CD14-positive monocyte (primary cell): ENCODE results near the gene SHISAL1. TPM values are rescaled to one million over a fixed set of nuclear protein-coding genes. Genes with fewer than 3 reads are reported as not detected.

Experiments
- DNase-seq, 3 donors: peaks; one replicate each; pipeline ENCODE4 v3.0.0-alpha.2; 2011 to 2022
- H2AFZ ChIP-seq: 2 replicates; pipeline ENCODE4 v1.6.0; 2012; ENCODE audit warnings: mild to moderate bottlenecking, low read depth, low read length, inconsistent platforms; ENCODE audit not compliant: insufficient read depth, poor library complexity, severe bottlenecking
- H3K27ac ChIP-seq, 2 donors: 1 replicate in 1 of 2; 2 replicates in 1 of 2; pipeline ENCODE4 v1.5.1; 2012 to 2013; ENCODE audit warnings: low read length in 2 of 2, control low read depth in 1 of 2, inconsistent platforms in 1 of 2, low read depth in 1 of 2, mild to moderate bottlenecking in 1 of 2
- H3K27me3 ChIP-seq, 2 donors: one replicate each; pipeline versions ENCODE4 v1.6.0 to v1.6.1; 2011 to 2013; ENCODE audit warnings: low read length in 2 of 2; ENCODE audit not compliant: control insufficient read depth in 2 of 2, insufficient read depth in 2 of 2
- H3K36me3 ChIP-seq, 2 donors: replicated peaks in 1 of 2; 1 replicate in 1 of 2; 2 replicates in 1 of 2; pipeline versions ENCODE4 v1.5.1 to v1.6.1; 2012 to 2013; ENCODE audit warnings: low read length in 2 of 2, control low read depth in 1 of 2, inconsistent platforms in 1 of 2, mild to moderate bottlenecking in 1 of 2; ENCODE audit not compliant: insufficient read depth in 2 of 2, control insufficient read depth in 1 of 2
- H3K4me1 ChIP-seq, 2 donors: 1 replicate in 1 of 2; 2 replicates in 1 of 2; pipeline versions ENCODE4 v1.5.1 to v1.6.1; 2012 to 2013; ENCODE audit warnings: low read length in 2 of 2, control low read depth in 1 of 2, inconsistent platforms in 1 of 2, mild to moderate bottlenecking in 1 of 2, moderate library complexity in 1 of 2; ENCODE audit not compliant: insufficient read depth in 2 of 2, control insufficient read depth in 1 of 2
- H3K4me2 ChIP-seq: replicated peaks from 2 replicates; pipeline ENCODE3; 2012; ENCODE audit warnings: low read length, moderate library complexity, mild to moderate bottlenecking; ENCODE audit not compliant: poor library complexity, severe bottlenecking; ENCODE audit errors: extremely low read depth
- H3K4me3 ChIP-seq, 3 experiments: fragments of 200-600 bp in 1 of 3; sonication (generic) in 1 of 3; replicated peaks in 1 of 3; 1 replicate in 2 of 3; 2 replicates in 1 of 3; pipeline ENCODE4 v1.5.1; 2011 to 2013; ENCODE audit warnings: low read length in 3 of 3, mild to moderate bottlenecking in 3 of 3, control low read depth in 2 of 3, low read depth in 2 of 3, inconsistent platforms in 1 of 3, moderate library complexity in 1 of 3
- H3K79me2 ChIP-seq: 2 replicates; pipeline ENCODE4 v1.6.0; 2012; ENCODE audit warnings: mild to moderate bottlenecking, control low read depth, inconsistent platforms, low read length, moderate library complexity; ENCODE audit not compliant: insufficient read depth
- H3K9ac ChIP-seq: 2 replicates; pipeline ENCODE4 v1.6.0; 2017; ENCODE audit warnings: low read length, mild to moderate bottlenecking; ENCODE audit not compliant: insufficient read depth, poor library complexity, severe bottlenecking
- H3K9me3 ChIP-seq, 2 donors: replicated peaks in 1 of 2; 1 replicate in 1 of 2; 2 replicates in 1 of 2; pipeline versions ENCODE4 v1.5.1 to v1.6.1; 2012 to 2013; ENCODE audit warnings: low read length in 2 of 2, control low read depth in 1 of 2; ENCODE audit not compliant: control insufficient read depth in 1 of 2, insufficient read depth in 1 of 2
- H4K20me1 ChIP-seq: 2 replicates; pipeline ENCODE4 v1.6.0; 2012; ENCODE audit warnings: mild to moderate bottlenecking, low read length, control low read depth, moderate library complexity; ENCODE audit not compliant: insufficient read depth
- H3K27ac Mint-ChIP-seq, 7 donors: one replicate each; pipeline ENCODE4 v1.8.0; 2020; ENCODE audit warnings: mild to moderate bottlenecking in 7 of 7, mixed read lengths in 7 of 7, moderate library complexity in 6 of 7, inconsistent platforms in 2 of 7
- H3K27me3 Mint-ChIP-seq, 3 donors: one replicate each; pipeline ENCODE4 v1.8.0; 2021 to 2022; ENCODE audit warnings: low read depth in 3 of 3, mild to moderate bottlenecking in 3 of 3, mixed read lengths in 3 of 3, moderate library complexity in 3 of 3, inconsistent platforms in 1 of 3
- H3K36me3 Mint-ChIP-seq, 2 donors: one replicate each; pipeline ENCODE4 v1.8.0; 2020; ENCODE audit warnings: mixed read lengths in 2 of 2, inconsistent platforms in 1 of 2, mild to moderate bottlenecking in 1 of 2
- H3K4me1 Mint-ChIP-seq: one replicate; pipeline ENCODE4 v1.8.0; 2020; ENCODE audit warnings: mild to moderate bottlenecking, mixed read lengths
- H3K4me3 Mint-ChIP-seq, 2 donors: one replicate each; pipeline ENCODE4 v1.8.0; 2020; ENCODE audit warnings: mild to moderate bottlenecking in 2 of 2, mixed read lengths in 2 of 2, moderate library complexity in 1 of 2
- H3K9me3 Mint-ChIP-seq, 7 donors: one replicate each; pipeline ENCODE4 v1.8.0; 2020 to 2022; ENCODE audit warnings: mixed read lengths in 7 of 7, mild to moderate bottlenecking in 6 of 7, moderate library complexity in 6 of 7, inconsistent platforms in 2 of 7
- WGBS: methylation state at CpG from one replicate; pipeline ENCODE4 v1.1.5; 2013; ENCODE audit warnings: missing lambda C conversion rate; ENCODE audit not compliant: insufficient coverage; 5-methylcytosine and 5-hydroxymethylcytosine counted together
- intact Hi-C, 2 donors: fragments of 100-400 bp; cut with micrococcal nuclease; formaldehyde crosslinking; loops; one replicate each; pipeline versions ENCODE4 v1.15.0 to v1.15.1; 2023
- polyA plus RNA-seq, 3 donors: library from polyadenylated mRNA; depleted of rRNA in 1 of 3; unstranded in 2 of 3; stranded (reverse) in 1 of 3; fragments of 300-500 nt in 2 of 3; fragments of >200 nt in 1 of 3; fragmentation: Illumina TruSeq in 2 of 3; gene quantifications; 1 replicate in 2 of 3; 2 replicates in 1 of 3; pipeline ENCODE4 v1.2.3, GENCODE V29; 2012 to 2021
- TF ChIP-seq, protein P1 (sequence below): fragments of 200-600 bp; IDR thresholded peaks from one replicate; pipeline ENCODE4 v1.8.0; 2022; ENCODE audit warnings: antibody characterized with exemption, mild to moderate bottlenecking

SHISAL1 gene
- polyA plus RNA-seq, 3 donors: not detected

DNA sequence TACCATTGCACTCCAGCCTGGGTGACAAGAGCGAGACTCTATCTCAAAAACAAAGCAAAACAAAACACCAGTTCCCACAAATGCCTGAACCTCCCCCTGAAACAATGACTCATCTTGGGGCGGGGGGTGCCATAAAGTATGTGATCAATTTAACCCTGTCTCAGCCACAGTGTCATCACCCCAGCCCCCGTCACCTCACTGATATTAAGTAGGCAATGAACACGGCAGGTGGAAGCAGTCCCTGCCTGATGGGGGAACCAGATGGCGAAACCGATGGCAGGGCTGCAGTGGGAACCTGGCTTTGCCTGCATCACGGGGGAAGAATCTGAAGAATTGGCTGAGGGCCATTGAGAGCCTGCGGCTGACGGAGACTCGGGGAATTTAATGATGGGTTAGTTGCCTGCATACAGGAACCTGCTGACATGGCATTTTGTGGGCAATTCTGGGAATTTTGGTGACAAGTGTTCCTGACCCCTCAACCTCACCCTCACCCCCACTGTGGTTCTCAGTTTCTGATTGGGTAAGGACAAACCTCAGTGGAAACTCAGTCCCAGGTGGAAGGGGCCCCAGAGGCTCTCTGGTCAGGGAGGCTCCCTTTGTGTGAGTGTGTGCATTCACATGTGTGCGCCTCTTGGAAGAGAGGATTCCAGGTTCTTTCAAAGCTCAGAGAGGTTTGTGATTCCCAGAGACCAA lies 39.1 kb upstream of the SHISAL1 start:
- no peak overlapping the region for H3K27ac ChIP-seq
- H3K4me3 ChIP-seq: no peak overlapping the region
- no peaks in the 10 kb centered on the region for H3K27me3 ChIP-seq
- H3K9ac ChIP-seq: no peak overlapping the region
- H3K79me2 ChIP-seq: no peaks in the 10 kb centered on the region
- no peak overlapping the region for H2AFZ ChIP-seq
- Mint-ChIP-seq H3K27me3 (peaks cover 23 to 36% (median 34%) of the 10 kb centered on the region in 3 donors), H3K36me3 (no peaks in the 10 kb centered on the region), H3K9me3 (no peaks in the 10 kb centered on the region), H3K27ac (no peak overlapping the region), H3K4me3 (no peak overlapping the region), H3K4me1 (peaks cover 3% of the 10 kb centered on the region)
- H3K9me3 ChIP-seq: no peaks in the 10 kb centered on the region
- H3K4me2 ChIP-seq: no peak overlapping the region
- H3K36me3 ChIP-seq: no peaks in the 10 kb centered on the region
- intact Hi-C loops: no loop called here
- H4K20me1 ChIP-seq: no peaks in the 10 kb centered on the region
- H3K4me1 ChIP-seq: no peaks in the 10 kb centered on the region
- TF ChIP-seq, protein P1, sequence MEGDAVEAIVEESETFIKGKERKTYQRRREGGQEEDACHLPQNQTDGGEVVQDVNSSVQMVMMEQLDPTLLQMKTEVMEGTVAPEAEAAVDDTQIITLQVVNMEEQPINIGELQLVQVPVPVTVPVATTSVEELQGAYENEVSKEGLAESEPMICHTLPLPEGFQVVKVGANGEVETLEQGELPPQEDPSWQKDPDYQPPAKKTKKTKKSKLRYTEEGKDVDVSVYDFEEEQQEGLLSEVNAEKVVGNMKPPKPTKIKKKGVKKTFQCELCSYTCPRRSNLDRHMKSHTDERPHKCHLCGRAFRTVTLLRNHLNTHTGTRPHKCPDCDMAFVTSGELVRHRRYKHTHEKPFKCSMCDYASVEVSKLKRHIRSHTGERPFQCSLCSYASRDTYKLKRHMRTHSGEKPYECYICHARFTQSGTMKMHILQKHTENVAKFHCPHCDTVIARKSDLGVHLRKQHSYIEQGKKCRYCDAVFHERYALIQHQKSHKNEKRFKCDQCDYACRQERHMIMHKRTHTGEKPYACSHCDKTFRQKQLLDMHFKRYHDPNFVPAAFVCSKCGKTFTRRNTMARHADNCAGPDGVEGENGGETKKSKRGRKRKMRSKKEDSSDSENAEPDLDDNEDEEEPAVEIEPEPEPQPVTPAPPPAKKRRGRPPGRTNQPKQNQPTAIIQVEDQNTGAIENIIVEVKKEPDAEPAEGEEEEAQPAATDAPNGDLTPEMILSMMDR: no peak
- DNase-seq: peak in 1 of 3 donors; percentile 11
- 29% methylated on average over 5 of the region's 11 CpGs for WGBS

DNA sequence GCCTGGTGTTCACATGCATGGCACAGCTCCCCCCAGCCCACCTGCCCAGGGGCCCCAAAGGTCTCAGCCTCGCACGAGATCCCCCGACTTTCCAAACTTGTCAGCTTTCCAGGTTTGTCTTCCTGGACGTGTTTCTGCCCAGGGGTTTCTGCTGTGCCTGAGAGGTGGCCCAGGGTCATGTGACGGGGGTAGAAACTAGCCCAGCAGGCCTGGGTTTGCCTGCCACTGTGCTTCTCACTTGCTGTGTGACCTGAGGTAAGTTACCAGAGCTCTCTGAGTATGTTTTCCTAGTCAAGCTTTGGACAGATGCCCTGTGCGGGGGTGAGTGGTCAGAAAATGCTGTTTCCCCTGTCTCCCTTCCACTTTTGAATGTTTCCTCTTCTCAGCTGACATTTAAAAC lies 38.3 kb upstream of the SHISAL1 start:
- H3K27me3 ChIP-seq: no peaks in the 10 kb centered on the region

More for the DNA sequence above, 38.3 kb upstream of the SHISAL1 start:
- no peaks in the 10 kb centered on the region for H3K4me1 ChIP-seq
- H3K4me3 ChIP-seq: no peak overlapping the region
- Mint-ChIP-seq H3K4me1 (peaks cover 3% of the 10 kb centered on the region), H3K9me3 (no peaks in the 10 kb centered on the region), H3K27me3 (peaks cover 27 to 36% (median 33%) of the 10 kb centered on the region in 3 donors), H3K27ac (no peak overlapping the region), H3K36me3 (no peaks in the 10 kb centered on the region), H3K4me3 (no peak overlapping the region)
- H3K27ac ChIP-seq: no peak overlapping the region
- H3K79me2 ChIP-seq: no peaks in the 10 kb centered on the region
- no peaks in the 10 kb centered on the region for H3K9me3 ChIP-seq
- H3K9ac ChIP-seq: no peak overlapping the region
- no peak overlapping the region for H2AFZ ChIP-seq
- intact Hi-C loops: no loop called here
- WGBS: 27% methylated on average over 2 of the region's 6 CpGs
- no peak overlapping the region for H3K4me2 ChIP-seq
- DNase-seq: no peak
- H4K20me1 ChIP-seq: no peaks in the 10 kb centered on the region
- no peaks in the 10 kb centered on the region for H3K36me3 ChIP-seq
- TF ChIP-seq, protein P1: no peak
